NCI-H2029 (cell line): Measurements from ENCODE around the gene YJEFN3.
A peak's percentile ranks its signal among the peaks of the same experiment; 100 is the strongest.

Experiments
- DNase-seq: peaks from one replicate; lab custom pipeline; 2025; lab: John Stamatoyannopoulos, UW

Gene YJEFN3

GRCh38 chr19:19538785-19539166 is 10.1 kb downstream of the YJEFN3 start:
- DNase-seq: no peak

DNA sequence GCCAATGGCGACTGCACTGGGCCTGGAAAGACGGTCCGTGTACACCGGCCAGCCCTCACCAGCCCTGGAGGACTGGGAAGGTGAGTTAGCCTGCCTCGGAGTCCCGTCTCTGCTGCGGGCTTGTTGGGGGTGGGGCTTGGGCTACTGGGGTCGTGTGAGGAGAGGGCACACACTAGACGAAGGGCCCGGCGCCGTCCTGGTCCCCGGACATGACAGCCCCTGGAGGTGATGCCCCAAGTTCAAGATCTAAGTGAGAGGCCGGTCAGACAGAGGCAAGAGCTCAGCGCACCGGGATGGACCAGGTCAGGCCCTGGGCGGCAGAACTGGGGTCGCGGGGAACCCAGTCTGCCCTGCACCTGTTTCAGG is 11.0 kb downstream of the YJEFN3 start:
- DNase-seq: no peak

GRCh38 chr19:19540064-19540714 is 11.5 kb downstream of the YJEFN3 start:
- DNase-seq: no peak

DNA sequence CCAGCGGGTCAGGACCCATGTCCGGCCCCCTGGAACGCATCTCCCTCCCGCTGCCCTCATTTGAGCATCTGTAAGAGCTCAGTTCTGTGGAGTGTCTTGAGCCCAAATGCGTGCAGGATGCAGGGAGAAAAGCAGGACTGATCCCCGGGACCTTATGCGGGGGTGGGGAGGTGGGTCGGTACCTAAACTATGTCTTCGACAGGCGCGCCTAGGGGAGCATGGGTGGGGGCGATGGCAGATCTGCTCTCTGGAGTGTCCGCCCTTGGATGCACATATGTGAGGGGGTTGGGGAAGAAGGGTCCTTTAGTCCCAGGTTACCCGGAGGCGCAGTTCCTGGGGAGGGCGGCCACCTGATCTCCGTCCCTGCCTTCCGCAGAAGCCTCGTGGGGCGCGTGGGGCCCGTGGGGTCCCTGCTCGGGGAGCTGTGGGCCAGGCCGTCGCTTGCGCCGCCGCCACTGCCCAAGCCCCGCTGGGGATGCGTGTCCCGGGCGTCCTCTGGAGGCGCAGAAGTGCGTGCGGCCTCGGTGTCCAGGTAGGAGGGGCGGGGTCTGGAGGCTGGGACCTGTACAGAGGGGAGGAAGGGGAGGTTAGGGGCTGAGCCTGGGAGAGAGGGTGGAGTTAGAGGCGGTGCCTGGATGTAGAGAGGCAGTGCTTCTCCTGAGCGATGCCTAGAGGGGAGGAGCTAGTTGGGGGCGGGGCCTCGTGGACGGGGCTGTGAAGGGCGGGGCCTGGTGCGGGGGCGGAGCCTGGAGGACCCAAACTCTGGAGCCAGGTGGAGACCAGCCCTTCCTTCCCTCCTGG is 12.2 kb downstream of the YJEFN3 start:
- DNase-seq: peak; percentile 78

GRCh38 chr19:19541616-19542015 is 12.9 kb downstream of the YJEFN3 start:
- DNase-seq: no peak

GRCh38 chr19:19542507-19542906 is 13.8 kb downstream of the YJEFN3 start:
- no peak for DNase-seq

DNA sequence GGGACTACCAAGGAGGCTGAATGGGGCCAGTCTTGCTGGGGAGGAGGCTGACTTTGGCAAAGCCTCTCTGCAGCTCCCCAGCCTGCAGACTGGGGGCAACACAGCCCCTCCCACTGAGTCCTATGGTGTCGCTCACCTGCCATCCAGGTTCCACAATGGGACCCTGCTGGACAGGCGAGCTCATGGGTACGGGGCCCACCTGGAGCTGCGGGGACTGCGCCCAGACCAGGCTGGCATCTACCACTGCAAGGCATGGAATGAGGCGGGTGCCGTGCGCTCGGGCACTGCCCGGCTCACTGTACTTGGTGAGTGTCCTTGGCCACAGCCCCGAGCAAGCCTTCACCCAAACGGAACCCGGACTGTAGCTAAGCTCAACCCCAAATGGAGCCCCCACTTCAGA is 14.4 kb downstream of the YJEFN3 start:
- no peak for DNase-seq

DNA sequence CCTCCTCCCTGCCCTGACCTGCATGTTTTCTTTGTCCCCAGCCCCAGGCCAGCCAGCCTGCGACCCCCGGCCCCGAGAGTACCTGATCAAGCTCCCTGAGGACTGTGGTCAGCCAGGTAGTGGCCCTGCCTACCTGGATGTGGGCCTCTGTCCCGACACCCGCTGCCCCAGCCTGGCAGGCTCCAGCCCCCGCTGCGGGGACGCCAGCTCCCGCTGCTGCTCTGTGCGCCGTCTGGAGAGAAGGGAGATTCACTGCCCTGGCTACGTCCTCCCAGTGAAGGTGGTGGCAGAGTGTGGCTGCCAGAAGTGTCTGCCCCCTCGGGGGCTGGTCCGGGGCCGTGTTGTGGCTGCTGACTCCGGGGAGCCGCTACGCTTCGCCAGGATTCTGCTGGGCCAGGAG is 14.9 kb downstream of the YJEFN3 start:
- DNase-seq: no peak

DNA sequence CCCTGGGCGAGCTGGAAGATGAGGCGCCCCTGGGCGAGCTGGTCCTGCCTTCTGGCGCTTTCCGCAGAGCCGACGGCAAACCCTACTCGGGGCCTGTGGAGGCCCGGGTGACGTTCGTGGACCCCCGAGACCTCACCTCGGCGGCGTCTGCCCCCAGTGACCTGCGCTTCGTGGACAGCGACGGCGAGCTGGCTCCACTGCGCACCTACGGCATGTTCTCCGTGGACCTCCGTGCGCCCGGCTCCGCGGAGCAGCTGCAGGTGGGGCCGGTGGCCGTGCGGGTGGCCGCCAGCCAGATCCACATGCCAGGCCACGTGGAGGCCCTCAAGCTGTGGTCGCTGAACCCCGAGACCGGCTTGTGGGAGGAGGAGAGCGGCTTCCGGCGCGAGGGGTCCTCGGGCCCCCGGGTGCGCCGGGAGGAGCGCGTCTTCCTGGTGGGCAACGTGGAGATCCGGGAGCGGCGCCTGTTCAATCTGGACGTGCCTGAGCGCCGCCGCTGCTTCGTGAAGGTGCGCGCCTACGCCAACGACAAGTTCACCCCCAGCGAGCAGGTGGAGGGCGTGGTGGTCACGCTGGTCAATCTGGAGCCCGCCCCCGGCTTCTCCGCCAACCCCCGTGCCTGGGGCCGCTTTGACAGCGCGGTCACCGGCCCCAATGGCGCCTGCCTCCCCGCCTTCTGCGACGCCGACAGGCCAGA is 15.7 kb downstream of the YJEFN3 start:
- DNase-seq: no peak

GRCh38 chr19:19544954-19545591 is 16.4 kb downstream of the YJEFN3 start:
- no peak for DNase-seq

DNA sequence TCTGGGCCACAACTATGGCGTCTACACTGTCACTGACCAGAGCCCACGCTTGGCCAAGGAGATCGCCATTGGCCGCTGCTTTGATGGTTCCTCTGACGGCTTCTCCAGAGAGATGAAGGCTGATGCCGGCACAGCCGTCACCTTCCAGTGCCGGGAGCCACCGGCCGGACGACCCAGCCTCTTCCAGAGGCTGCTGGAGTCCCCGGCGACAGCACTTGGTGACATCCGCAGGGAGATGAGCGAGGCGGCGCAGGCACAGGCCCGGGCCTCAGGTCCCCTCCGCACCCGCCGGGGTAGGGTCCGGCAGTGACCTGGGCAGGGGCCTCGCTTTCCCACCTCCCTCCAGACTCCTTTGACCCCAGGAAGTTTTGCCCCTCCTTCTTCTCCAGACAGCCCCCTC is 17.0 kb downstream of the YJEFN3 start:
- DNase-seq: no peak

GRCh38 chr19:19546751-19547162 is 18.0 kb downstream of the YJEFN3 start:
- DNase-seq: no peak

GRCh38 chr19:19547674-19548336 is 19.1 kb downstream of the YJEFN3 start:
- DNase-seq: no peak

DNA sequence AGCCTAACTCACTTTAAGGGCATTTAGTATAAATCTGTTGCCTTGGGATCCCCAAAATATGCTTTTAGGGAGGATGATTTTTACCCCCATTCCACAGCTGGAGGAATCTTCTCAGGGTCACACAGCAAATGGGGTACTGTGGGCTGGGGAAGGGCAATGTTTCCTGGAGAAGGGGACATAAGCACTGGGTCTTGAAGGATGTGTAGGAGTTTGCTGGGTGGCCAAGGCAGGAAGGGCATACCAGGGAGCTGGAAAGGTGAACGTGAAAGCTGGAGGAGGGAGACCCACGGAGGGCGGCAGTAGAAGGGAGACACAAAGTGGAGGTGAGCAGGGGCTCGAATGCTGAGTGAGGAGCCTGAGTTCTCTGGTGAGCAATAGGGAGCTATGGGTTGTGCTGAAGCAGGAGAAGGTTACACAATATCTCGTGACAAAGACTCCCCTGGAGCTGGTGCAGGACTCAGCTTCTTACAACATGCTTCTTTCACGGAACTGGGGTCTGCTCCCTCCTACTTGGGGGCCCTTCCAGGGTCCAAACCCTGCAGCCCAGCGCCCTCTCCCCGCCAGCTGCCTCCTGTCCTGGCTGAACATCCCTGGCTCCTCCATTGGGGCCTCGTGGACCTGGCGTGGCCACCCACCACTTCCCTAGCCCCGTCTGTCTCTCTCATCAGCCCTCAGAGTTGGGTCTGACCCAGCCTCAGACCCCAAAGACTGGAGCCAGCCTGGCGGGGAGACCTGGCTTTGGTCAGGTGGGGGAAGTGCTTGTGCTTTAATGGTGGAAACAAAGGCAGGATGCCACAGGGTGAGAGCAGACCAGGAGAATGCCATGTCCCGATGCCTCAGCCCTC is 20.4 kb downstream of the YJEFN3 start:
- no peak for DNase-seq

DNA sequence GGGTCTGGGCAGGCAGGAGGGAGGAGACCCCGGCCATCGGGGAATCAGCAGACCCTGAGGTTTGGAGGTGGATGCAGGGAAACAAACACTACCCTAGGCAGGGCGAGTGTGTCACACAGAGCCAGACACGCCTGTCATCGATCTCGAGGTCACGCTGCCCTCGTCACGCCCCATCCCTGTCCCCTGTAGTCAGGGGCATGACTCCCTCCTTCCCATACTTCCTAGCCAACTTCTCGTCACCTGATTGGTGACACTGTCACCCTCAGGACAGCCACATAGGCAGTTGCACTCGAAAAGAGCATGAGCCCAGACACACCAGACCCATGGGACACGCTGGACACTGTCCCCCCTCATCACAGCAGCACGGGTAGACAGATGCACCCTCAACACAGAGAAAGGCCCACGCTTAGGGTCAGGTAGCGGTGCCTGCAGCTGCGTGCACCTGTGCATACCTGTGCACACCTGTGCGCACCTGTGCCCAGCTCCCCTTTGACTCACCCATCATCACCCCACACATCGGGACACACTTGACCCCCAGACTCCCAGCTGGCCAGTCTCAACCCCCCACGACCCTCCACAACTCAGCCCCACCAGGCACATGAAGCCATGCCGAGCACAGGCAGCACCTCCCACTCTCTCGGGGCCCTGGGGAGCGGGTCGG is 21.2 kb downstream of the YJEFN3 start:
- DNase-seq: no peak

GRCh38 chr19:19550485-19550929 is 21.8 kb downstream of the YJEFN3 start:
- no peak for DNase-seq

DNA sequence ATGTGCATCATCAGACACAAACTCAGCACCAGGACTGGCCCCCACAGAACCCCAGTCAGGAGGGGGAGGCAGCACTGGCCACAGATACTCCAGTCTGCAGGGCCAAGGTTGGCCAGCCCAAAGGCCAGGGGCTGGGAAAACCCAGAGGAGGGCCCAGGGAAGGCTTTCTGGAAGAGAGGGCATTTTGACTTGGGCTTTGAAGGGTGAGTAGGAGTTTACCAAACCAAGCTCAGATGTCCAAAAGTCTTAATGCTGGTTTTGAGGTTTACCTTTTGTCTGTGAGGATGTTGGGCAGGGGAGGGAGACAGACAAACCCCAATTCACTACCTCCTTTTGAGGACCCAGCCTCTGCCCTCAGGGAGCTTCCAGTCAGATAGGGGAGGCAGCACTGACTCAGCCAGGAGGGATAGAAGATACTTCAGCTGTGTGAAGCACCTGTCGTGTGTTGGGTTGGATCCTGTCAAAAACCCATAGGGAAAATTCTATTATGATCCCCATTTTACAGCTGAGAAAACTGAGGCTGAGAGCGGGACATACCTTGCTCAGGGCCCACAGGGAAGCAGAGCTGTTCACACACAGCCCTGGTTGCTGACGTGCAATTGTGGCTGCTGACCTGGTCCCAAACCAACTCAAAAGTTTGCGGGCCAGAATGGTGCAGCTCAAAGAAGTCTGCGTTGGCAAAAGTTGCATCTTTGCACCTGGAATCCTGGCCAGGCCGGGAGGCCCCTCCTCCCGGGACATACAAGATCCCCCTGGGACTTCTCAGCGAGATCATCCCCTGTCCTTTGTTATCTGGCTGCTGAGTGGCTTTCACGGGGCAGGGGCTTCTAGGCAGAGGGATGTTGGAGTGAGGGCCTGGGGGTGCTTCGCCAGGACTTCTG is 22.5 kb downstream of the YJEFN3 start:
- DNase-seq: no peak

GRCh38 chr19:19551853-19552192 is 23.1 kb downstream of the YJEFN3 start:
- no peak for DNase-seq

DNA sequence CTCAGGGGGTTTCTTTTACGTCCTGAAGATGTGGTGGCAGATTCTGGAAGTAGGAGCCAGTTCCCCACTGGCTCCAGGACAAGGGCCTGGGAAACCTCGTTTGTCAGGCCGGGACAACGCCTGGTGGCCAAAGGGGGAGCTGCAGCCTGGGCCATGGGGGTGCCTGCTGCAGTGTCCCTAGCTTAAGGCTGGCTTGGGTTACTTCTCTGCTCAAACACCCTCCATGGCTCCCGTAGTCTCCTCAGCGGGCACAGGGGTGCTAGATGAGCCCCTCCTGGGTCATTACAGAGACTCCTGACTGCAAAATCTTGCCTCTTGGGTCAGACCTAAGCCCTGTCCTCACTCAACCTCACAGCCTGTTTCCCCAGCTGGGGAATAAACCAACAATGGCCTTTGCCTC is 24.1 kb downstream of the YJEFN3 start:
- no peak for DNase-seq

DNA sequence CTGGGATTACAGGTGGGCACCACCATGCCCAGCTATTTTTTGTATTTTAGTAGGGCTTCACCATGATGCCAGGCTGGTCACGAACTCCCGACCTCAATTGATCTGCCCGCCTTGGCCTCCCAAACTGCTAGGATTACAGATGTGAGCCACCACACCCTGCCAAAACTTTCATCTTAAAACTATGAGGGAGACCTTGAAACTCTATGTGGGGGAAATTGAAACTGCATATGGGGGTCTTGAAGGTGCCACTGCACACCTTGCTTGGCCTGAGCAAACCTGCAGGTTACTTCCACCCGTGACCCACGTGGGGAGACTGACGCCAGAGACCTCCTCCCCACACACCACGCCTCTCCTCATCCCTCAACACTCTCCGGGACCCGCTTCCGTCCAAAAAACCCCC is 25.0 kb downstream of the YJEFN3 start:
- no peak for DNase-seq
